GM21529 (cell line): ENCODE data around the gene LMAN2.

ENCODE experiments used
- ATAC-seq: cut with Tn5 transposase; IDR thresholded peaks from one replicate; pipeline ENCODE4 v1.9.1; 2021; ENCODE audit not compliant: unreplicated experiment

LMAN2 gene

GRCh38 chr5:177290816-177291596 lies 60.5 kb downstream of the LMAN2 start:
- ATAC-seq = peak; percentile 85

- ATAC-seq = no peak
Measured at GRCh38 chr5:177288191-177288590, 63.3 kb downstream of the LMAN2 start.
